ENCODE results near the gene NLRC5.

GRCh38 chr16:57000271-57001025 is 11.1 kb downstream of the NLRC5 start:
- TF ChIP-seq CTCF (IDR thresholded peaks at IDR 0.05 in 8 of 11, conservative IDR thresholded peaks at IDR 0.05 in 3 of 11) (no peak), POLR2AphosphoS5 (IDR thresholded peaks at IDR 0.05) (peak in 2 of 3 donors; percentile 55 to 76)

Data from spleen (tissue), 7 donors.